GM23338 (cell line): ENCODE data around the gene SLC24A5. TPM values are rescaled to one million over a fixed set of nuclear protein-coding genes. Genes with fewer than 3 reads are reported as not detected.

Experiments used
- ATAC-seq: fragments of 200-7000 bp; cut with Tn5 transposase; 3 replicates; pipeline ENCODE4 v1.9.1; 2020
- DNase-seq: peaks from one replicate; pipeline ENCODE4 v3.0.0-alpha.2; 2015; ENCODE audit warnings: low spot score
- H2AFZ ChIP-seq: fragments of 200-600 bp; sonication (generic); 2 replicates; pipeline ENCODE4 v1.8.0; 2016; ENCODE audit warnings: antibody characterized with exemption, mild to moderate bottlenecking, moderate library complexity
- H3F3A ChIP-seq: fragments of 200-600 bp; sonication (generic); replicated peaks from 2 replicates; pipeline ENCODE4 v1.8.0; 2017; ENCODE audit warnings: antibody characterized with exemption, mixed run types, low read depth
- H3K27ac ChIP-seq: fragments of 200-600 bp; sonication (generic); 2 replicates; pipeline ENCODE4 v1.6.1; 2016; ENCODE audit warnings: low read depth
- H3K27me3 ChIP-seq: fragments of 200-600 bp; sonication (generic); 2 replicates; pipeline ENCODE4 v1.8.0; 2016; ENCODE audit warnings: mild to moderate bottlenecking, mixed run types, moderate library complexity; ENCODE audit not compliant: insufficient read depth
- H3K36me3 ChIP-seq: fragments of 200-600 bp; sonication (generic); 2 replicates; pipeline ENCODE4 v1.8.0; 2016; ENCODE audit warnings: mild to moderate bottlenecking; ENCODE audit not compliant: insufficient read depth
- H3K4me1 ChIP-seq: fragments of 200-600 bp; sonication (generic); 2 replicates; pipeline ENCODE4 v1.8.0; 2016; ENCODE audit warnings: mild to moderate bottlenecking, moderate library complexity; ENCODE audit not compliant: insufficient read depth
- H3K4me2 ChIP-seq: fragments of 200-600 bp; sonication (generic); 2 replicates; pipeline ENCODE4 v1.7.1; 2017; ENCODE audit warnings: mixed run types
- H3K4me3 ChIP-seq: fragments of 200-600 bp; sonication (generic); 2 replicates; pipeline ENCODE4 v1.6.1; 2016; ENCODE audit warnings: mixed run types
- H3K79me2 ChIP-seq: fragments of 200-600 bp; sonication (generic); replicated peaks from 2 replicates; pipeline ENCODE4 v1.8.0; 2017; ENCODE audit warnings: mild to moderate bottlenecking; ENCODE audit not compliant: insufficient read depth
- H3K9me2 ChIP-seq: fragments of 200-600 bp; sonication (generic); 2 replicates; pipeline ENCODE4 v1.8.0; 2017; ENCODE audit not compliant: insufficient read depth
- H4K20me1 ChIP-seq: fragments of 200-600 bp; sonication (generic); replicated peaks from 2 replicates; pipeline ENCODE4 v1.8.0; 2017; ENCODE audit warnings: mild to moderate bottlenecking; ENCODE audit not compliant: insufficient read depth
- H3K27ac Mint-ChIP-seq: 2 replicates; pipeline ENCODE4 v1.8.0; 2020; ENCODE audit warnings: inconsistent platforms, mild to moderate bottlenecking, moderate library complexity, mixed read lengths
- H3K27me3 Mint-ChIP-seq: 3 replicates; pipeline ENCODE4 v1.8.0; 2022; ENCODE audit warnings: low read depth, mild to moderate bottlenecking, moderate library complexity, mixed read lengths, inconsistent platforms; ENCODE audit not compliant: insufficient read depth, poor library complexity
- H3K36me3 Mint-ChIP-seq: 3 replicates; pipeline ENCODE4 v1.8.0; 2021; ENCODE audit warnings: low read depth, mild to moderate bottlenecking, inconsistent platforms, moderate library complexity, mixed read lengths
- H3K4me1 Mint-ChIP-seq: 3 replicates; pipeline ENCODE4 v1.8.0; 2020; ENCODE audit warnings: mild to moderate bottlenecking, inconsistent platforms, mixed read lengths
- H3K4me3 Mint-ChIP-seq: 3 replicates; pipeline ENCODE4 v1.8.0; 2021; ENCODE audit warnings: moderate library complexity, mild to moderate bottlenecking, inconsistent platforms, mixed read lengths
- H3K9me3 Mint-ChIP-seq: 3 replicates; pipeline ENCODE4 v1.8.0; 2020; ENCODE audit warnings: moderate library complexity, mild to moderate bottlenecking, inconsistent platforms, mixed read lengths
- CREB1 ChIP-seq: fragments of 250-450 bp; sonication (Bioruptor Pico); IDR thresholded peaks from 2 replicates; pipeline ENCODE4 v1.5.0; 2020; ENCODE audit warnings: low read depth, mild to moderate bottlenecking, moderate library complexity
- EZH2 ChIP-seq: fragments of 200-600 bp; sonication (generic); IDR thresholded peaks from one replicate; pipeline ENCODE4 v1.8.0; 2017; ENCODE audit warnings: antibody characterized with exemption, mild to moderate bottlenecking, low read depth; ENCODE audit not compliant: unreplicated experiment
- EZH2phosphoT487 ChIP-seq: fragments of 200-600 bp; sonication (generic); IDR thresholded peaks from one replicate; pipeline ENCODE4 v1.8.1; 2018; ENCODE audit warnings: antibody characterized with exemption; ENCODE audit not compliant: unreplicated experiment
- JUNB ChIP-seq: IDR thresholded peaks from one replicate; pipeline ENCODE4 v1.6.1; 2016; ENCODE audit warnings: antibody characterized with exemption; ENCODE audit not compliant: unreplicated experiment
- ZNF114 ChIP-seq: fragments of 250-450 bp; sonication (Bioruptor Pico); IDR thresholded peaks from 2 replicates; pipeline ENCODE4 v1.5.0; 2020; ENCODE audit warnings: mild to moderate bottlenecking, moderate library complexity
- ZNF331 ChIP-seq: fragments of 250-450 bp; sonication (Bioruptor Pico); IDR thresholded peaks from 2 replicates; pipeline ENCODE4 v1.5.0; 2020; ENCODE audit warnings: low read depth, mild to moderate bottlenecking, moderate library complexity
- polyA plus RNA-seq: library from polyadenylated mRNA; unstranded; fragments of >200 nt; fragmentation: Nextera tagmentation; extraction: Ambion mirVana; gene quantifications from 2 replicates; pipeline ENCODE4 v1.2.1, GENCODE V29; 2016
- total RNA-seq: library from RNA; depleted of rRNA; stranded (reverse); fragments of >200 nt; shearing (Covaris generic); gene quantifications from 2 replicates; pipeline ENCODE4 v1.2.3, GENCODE V29; 2014
- TF ChIP-seq, protein P1 (sequence below): IDR thresholded peaks from one replicate; pipeline ENCODE4 v1.6.1; 2018; ENCODE audit warnings: antibody characterized with exemption; ENCODE audit not compliant: unreplicated experiment
- TF ChIP-seq, protein P2 (sequence below): IDR thresholded peaks from 2 replicates; pipeline ENCODE4 v1.6.1; 2016; ENCODE audit warnings: antibody characterized with exemption

The SLC24A5 gene
- total and polyA plus RNA-seq, 2 experiments from 2014 or later = 0.39 TPM; not detected in 1

DNA sequence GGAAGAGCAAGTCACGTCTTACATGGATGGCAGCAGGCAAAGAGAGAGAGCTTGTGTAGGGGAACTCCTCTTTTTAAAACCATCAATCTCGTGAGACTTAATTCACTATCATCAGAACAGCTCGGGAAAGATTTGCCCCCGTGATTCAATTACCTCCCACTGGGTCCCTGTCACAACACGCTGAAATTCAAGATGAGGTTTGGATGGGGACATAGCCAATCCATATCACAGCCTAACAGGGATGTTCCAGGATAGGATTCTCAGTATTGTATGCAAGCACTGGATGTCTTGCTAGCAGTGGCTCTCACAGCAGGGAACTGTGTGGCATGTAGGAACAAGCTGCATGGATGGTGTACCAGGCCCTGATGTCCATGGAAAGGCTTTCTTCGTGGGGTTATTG is 47.8 kb upstream of the SLC24A5 start:
- Histone ChIP-seq H3F3A (no peaks in the 10 kb centered on the region), H3K79me2 (no peaks in the 10 kb centered on the region), H4K20me1 (no peaks in the 10 kb centered on the region), H3K27ac (no peak overlapping the region), H3K9me2 (peaks cover 14% of the 10 kb centered on the region; the same call in 1 of the 2 replicates), H3K4me2 (no peak overlapping the region), H3K4me1 (no peaks in the 10 kb centered on the region), H2AFZ (no peak overlapping the region), H3K4me3 (no peak overlapping the region), H3K36me3 (no peaks in the 10 kb centered on the region), H3K27me3 (no peaks in the 10 kb centered on the region)
- no peak for ATAC-seq
- no peaks in the 10 kb centered on the region for H3K27me3 Mint-ChIP-seq
- H3K36me3 Mint-ChIP-seq = peaks cover 3% of the 10 kb centered on the region; the same call in 1 of the 3 replicates
- no peaks in the 10 kb centered on the region for H3K4me1 Mint-ChIP-seq
- peaks cover 11% of the 10 kb centered on the region for H3K9me3 Mint-ChIP-seq
- no peak for DNase-seq
- H3K4me3 Mint-ChIP-seq = no peak overlapping the region
- no peak overlapping the region for H3K27ac Mint-ChIP-seq
- no peak for TF ChIP-seq CREB1 (CRISPR knock-in tag)
- TF ChIP-seq, protein P1, sequence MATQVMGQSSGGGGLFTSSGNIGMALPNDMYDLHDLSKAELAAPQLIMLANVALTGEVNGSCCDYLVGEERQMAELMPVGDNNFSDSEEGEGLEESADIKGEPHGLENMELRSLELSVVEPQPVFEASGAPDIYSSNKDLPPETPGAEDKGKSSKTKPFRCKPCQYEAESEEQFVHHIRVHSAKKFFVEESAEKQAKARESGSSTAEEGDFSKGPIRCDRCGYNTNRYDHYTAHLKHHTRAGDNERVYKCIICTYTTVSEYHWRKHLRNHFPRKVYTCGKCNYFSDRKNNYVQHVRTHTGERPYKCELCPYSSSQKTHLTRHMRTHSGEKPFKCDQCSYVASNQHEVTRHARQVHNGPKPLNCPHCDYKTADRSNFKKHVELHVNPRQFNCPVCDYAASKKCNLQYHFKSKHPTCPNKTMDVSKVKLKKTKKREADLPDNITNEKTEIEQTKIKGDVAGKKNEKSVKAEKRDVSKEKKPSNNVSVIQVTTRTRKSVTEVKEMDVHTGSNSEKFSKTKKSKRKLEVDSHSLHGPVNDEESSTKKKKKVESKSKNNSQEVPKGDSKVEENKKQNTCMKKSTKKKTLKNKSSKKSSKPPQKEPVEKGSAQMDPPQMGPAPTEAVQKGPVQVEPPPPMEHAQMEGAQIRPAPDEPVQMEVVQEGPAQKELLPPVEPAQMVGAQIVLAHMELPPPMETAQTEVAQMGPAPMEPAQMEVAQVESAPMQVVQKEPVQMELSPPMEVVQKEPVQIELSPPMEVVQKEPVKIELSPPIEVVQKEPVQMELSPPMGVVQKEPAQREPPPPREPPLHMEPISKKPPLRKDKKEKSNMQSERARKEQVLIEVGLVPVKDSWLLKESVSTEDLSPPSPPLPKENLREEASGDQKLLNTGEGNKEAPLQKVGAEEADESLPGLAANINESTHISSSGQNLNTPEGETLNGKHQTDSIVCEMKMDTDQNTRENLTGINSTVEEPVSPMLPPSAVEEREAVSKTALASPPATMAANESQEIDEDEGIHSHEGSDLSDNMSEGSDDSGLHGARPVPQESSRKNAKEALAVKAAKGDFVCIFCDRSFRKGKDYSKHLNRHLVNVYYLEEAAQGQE = no peak
- no peak for TF ChIP-seq EZH2phosphoT487
- TF ChIP-seq, protein P2, sequence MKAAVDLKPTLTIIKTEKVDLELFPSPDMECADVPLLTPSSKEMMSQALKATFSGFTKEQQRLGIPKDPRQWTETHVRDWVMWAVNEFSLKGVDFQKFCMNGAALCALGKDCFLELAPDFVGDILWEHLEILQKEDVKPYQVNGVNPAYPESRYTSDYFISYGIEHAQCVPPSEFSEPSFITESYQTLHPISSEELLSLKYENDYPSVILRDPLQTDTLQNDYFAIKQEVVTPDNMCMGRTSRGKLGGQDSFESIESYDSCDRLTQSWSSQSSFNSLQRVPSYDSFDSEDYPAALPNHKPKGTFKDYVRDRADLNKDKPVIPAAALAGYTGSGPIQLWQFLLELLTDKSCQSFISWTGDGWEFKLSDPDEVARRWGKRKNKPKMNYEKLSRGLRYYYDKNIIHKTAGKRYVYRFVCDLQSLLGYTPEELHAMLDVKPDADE = no peak
- TF ChIP-seq JUNB = no peak
- no peak for TF ChIP-seq ZNF331 (CRISPR knock-in tag)

DNA sequence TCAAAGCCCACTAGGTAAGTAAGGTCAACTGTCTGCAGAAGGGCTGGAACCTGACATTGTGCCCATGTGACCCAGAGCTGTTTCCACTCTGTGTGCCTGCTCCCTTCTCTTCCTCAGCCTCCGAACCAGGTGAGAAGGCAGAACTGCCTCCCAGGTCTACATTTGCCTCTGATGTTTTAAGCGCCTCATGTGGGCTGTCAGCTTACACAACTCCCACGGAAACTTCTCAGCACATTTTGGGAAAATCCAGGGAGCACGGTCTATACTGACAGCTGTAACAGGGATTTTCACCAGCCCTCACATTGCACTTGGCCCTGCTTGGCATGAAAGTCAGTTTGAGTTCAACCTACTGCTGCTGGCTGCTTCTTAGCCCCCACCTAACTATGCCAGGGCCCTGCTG is 46.9 kb upstream of the SLC24A5 start:
- no peak overlapping the region for H3K27ac Mint-ChIP-seq
- H3K9me2 ChIP-seq = peaks cover 14% of the 10 kb centered on the region; the same call in 1 of the 2 replicates
- no peak overlapping the region for H3K27ac ChIP-seq
- H3K27me3 Mint-ChIP-seq = no peaks in the 10 kb centered on the region
- ATAC-seq (no peak), DNase-seq (no peak)
- no peaks in the 10 kb centered on the region for H3K27me3 ChIP-seq
- no peaks in the 10 kb centered on the region for H4K20me1 ChIP-seq
- H3K4me3 ChIP-seq = no peak overlapping the region
- no peak overlapping the region for H2AFZ ChIP-seq
- peaks cover 11% of the 10 kb centered on the region for H3K9me3 Mint-ChIP-seq
- H3K4me1 Mint-ChIP-seq = no peaks in the 10 kb centered on the region
- no peak overlapping the region for H3K4me3 Mint-ChIP-seq
- H3K4me2 ChIP-seq = no peak overlapping the region
- no peaks in the 10 kb centered on the region for H3K79me2 ChIP-seq
- H3K36me3 ChIP-seq = no peaks in the 10 kb centered on the region
- TF ChIP-seq EZH2 (no peak), ZNF114 (no peak)
- H3K36me3 Mint-ChIP-seq = peaks cover 3% of the 10 kb centered on the region; the same call in 1 of the 3 replicates
- H3F3A ChIP-seq = no peaks in the 10 kb centered on the region
- no peaks in the 10 kb centered on the region for H3K4me1 ChIP-seq
